VCaP (cell line): ENCODE measurements around the gene DOCK7.
"Not testable (repeated sequence)": the region's sequence is repeated elsewhere in the genome, so short reads cannot be mapped to it uniquely, and the experiment has no call there.

Source experiments
- H3K27ac ChIP-seq: fragments of 450-650 bp; 2 replicates; pipeline ENCODE4 v1.5.1; 2017
- CTCF ChIP-seq: fragments of 450-650 bp; conservative IDR thresholded peaks from 2 replicates; pipeline ENCODE4 v1.5.1; 2017; ENCODE audit warnings: mild to moderate bottlenecking, moderate library complexity

The DOCK7 gene

GRCh38 chr1:62588000-62588399 lies 100.2 kb downstream of the DOCK7 start:
- TF ChIP-seq CTCF: no peak
- no peak overlapping the region for H3K27ac ChIP-seq

GRCh38 chr1:62585469-62586155 lies 102.6 kb downstream of the DOCK7 start:
- H3K27ac ChIP-seq: no peak overlapping the region
- no peak for TF ChIP-seq CTCF

- TF ChIP-seq CTCF: no peak
- no peak overlapping the region for H3K27ac ChIP-seq
Measured at GRCh38 chr1:62573675-62574074, 114.5 kb downstream of the DOCK7 start.

- TF ChIP-seq CTCF: no peak
- H3K27ac ChIP-seq: no peak overlapping the region
Measured at GRCh38 chr1:62572476-62572875, 115.7 kb downstream of the DOCK7 start.

- H3K27ac ChIP-seq: not testable (repeated sequence)
Measured at GRCh38 chr1:62571517-62571916, 116.7 kb downstream of the DOCK7 start.

- H3K27ac ChIP-seq: not testable (repeated sequence)
Measured at GRCh38 chr1:62567926-62568325, 120.3 kb downstream of the DOCK7 start.

GRCh38 chr1:62567182-62567581 lies 121.0 kb downstream of the DOCK7 start:
- H3K27ac ChIP-seq: not testable (repeated sequence)

- no peak for TF ChIP-seq CTCF
Measured at GRCh38 chr1:62561306-62561705, 126.9 kb downstream of the DOCK7 start.

GRCh38 chr1:62544570-62544969 lies 143.6 kb downstream of the DOCK7 start:
- TF ChIP-seq CTCF: no peak

More at GRCh38 chr1:62561306-62561705, 126.9 kb downstream of the DOCK7 start:
- H3K27ac ChIP-seq: no peak overlapping the region

More at GRCh38 chr1:62544570-62544969, 143.6 kb downstream of the DOCK7 start:
- H3K27ac ChIP-seq: no peak overlapping the region
